Left cardiac atrium (tissue), 4 donors: ENCODE results near the gene FLYWCH1. TPM values are rescaled to one million over a fixed set of nuclear protein-coding genes. Genes with fewer than 3 reads are reported as not detected.

Source experiments
- ATAC-seq, 2 donors: fragments of 200-7000 bp; cut with Tn5 transposase; one replicate each; pipeline ENCODE4 v1.9.1; 2020; ENCODE audit warnings: mild to moderate bottlenecking in 2 of 2, moderate library complexity in 2 of 2
- DNase-seq: peaks from one replicate; pipeline ENCODE4 v3.0.0-alpha.2; 2020
- intact Hi-C, 2 donors: fragments of 100-400 bp; cut with DNase I; formaldehyde crosslinking; loops; one replicate each; pipeline versions ENCODE4 v1.14.1 to v1.15.1; 2022 to 2023
- long read RNA-seq: library from polyadenylated mRNA; unstranded; transcript quantifications from one replicate; pipeline ENCODE4 v2.0.0, GENCODE V29; 2021
- total RNA-seq, 2 donors: library from RNA; stranded (reverse); fragmentation: NEBNext Ultra II Directional; extraction: Animal tissue kit (Norgen Biotek cat#: 25700); gene quantifications; one replicate each; pipeline ENCODE4 v1.2.1, GENCODE V29; 2021
- donor health status: DM: no; HTN: yes; CAD: no.
- donor health status: DM: no; HTN: yes; CAD: no; lungs with severe emphysema.
- donor health status: DM: yes; HTN: yes; CAD: no.
- donor health status: Dilated cardiomyopathy.

Gene FLYWCH1, protein sequence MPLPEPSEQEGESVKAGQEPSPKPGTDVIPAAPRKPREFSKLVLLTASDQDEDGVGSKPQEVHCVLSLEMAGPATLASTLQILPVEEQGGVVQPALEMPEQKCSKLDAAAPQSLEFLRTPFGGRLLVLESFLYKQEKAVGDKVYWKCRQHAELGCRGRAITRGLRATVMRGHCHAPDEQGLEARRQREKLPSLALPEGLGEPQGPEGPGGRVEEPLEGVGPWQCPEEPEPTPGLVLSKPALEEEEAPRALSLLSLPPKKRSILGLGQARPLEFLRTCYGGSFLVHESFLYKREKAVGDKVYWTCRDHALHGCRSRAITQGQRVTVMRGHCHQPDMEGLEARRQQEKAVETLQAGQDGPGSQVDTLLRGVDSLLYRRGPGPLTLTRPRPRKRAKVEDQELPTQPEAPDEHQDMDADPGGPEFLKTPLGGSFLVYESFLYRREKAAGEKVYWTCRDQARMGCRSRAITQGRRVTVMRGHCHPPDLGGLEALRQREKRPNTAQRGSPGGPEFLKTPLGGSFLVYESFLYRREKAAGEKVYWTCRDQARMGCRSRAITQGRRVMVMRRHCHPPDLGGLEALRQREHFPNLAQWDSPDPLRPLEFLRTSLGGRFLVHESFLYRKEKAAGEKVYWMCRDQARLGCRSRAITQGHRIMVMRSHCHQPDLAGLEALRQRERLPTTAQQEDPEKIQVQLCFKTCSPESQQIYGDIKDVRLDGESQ
- 10 to 100 TPM; 31.4 to 35.1 TPM for total RNA-seq
- long read RNA-seq, full-length matches to known transcripts, result 19 of 42 reads
- long read RNA-seq, partial matches to known transcripts, result 17 of 42 reads
- long read RNA-seq, other reads (novel, unspliced or antisense), result 6 of 42 reads

DNA sequence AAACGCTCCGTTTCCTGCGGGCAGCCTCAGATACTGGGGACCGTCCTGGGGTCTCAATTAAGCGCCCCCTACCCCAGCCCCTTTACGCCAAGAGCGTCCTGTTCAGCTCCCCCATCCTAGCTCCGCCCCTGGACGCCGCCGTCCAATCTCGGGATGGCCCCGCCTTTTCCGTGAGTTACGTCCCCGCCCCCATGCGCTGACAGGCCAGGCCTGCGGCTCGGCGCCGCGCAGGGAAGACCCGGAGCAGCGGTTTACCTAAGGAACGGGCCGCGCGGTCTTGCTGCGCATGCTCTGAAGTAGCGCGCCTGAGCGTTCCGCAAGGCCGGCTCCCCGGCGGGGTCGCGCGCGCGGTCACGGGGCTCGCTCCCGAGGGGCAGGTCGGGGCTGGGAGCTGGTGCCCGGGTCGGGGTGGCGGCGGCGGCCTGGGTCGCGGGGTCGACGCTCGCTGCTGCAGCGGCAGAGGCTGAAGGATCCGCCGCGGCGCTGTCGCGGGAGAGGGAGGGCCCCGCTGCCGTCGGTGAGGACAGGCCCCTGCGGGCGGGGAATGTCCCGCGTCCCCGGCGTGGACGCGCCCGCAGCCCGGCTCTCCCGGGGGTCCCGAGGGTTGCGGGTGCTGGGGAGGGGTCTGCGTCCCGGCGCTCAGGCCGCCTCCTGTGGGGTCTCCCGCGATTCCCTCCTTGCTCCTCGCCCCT lies at the start of gene FLYWCH1:
FLYWCH1 (plus strand) TSS at position 294 of the 692 bp plus-strand sequence. CDS start 17,755 bp downstream, outside the sequence.
- ATAC-seq (peak; percentile 98), DNase-seq (peak; percentile 99)
- intact Hi-C loops, result no loop called here

DNA sequence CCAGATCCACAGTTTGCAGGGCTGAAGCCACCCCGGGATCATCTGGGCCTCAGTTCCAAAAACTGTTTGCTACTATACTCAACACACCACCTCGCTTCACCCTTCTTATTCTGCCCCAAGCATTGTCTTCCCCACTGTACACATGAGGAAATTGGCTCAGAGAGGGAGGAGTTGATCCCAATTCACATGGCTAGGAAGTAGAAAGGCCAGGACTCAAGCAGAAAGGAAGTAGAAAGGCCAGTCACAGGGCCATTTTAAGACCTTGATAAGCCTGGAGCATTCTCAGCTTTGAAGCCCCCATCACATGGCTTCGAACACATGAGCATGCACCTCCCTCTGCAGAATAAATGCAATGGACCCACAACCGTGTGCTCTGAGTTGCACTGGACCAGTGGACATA lies 46.1 kb upstream of the FLYWCH1 start:
- DNase-seq (no peak), ATAC-seq (no peak)
- intact Hi-C loops, result no loop called here

DNA sequence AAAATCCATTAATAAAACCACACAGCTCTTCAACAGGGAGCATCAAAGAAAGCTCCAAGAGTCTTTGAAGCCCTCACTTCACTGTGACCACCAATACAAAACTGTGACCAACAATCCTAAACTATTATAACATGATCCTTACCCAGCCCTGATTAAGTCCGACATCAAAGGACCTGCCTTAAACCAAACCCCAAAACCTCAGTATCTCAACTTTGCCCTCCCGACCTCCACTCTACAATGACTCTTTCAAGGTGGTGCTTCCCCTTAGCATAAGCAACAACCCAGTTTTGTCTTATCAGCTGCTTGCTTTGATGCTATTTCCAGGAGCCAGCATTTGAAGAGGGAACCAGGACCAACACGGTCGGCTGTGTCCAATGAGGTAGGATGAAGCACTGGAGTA lies 45.3 kb upstream of the FLYWCH1 start:
- no peak for DNase-seq
- intact Hi-C loops, result no loop called here
- no peak for ATAC-seq

DNA sequence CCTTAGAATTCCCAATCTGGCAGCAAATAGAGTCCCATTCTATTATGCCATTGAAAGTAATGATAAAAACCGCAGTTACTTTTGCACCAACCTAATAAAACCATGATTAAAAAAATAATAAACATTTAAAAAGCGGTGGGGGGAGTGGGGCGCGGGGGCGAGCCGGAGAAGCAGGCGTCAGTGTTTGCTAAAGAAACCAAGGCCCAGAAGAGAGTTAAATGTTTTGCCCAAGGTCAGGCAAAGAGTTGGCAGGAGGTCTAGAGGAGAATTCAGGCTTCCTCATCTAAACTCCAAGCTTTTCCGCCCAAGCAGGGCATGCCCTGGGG lies 44.1 kb upstream of the FLYWCH1 start:
- intact Hi-C loops, result no loop called here
- DNase-seq, result no peak
- ATAC-seq, result no peak

DNA sequence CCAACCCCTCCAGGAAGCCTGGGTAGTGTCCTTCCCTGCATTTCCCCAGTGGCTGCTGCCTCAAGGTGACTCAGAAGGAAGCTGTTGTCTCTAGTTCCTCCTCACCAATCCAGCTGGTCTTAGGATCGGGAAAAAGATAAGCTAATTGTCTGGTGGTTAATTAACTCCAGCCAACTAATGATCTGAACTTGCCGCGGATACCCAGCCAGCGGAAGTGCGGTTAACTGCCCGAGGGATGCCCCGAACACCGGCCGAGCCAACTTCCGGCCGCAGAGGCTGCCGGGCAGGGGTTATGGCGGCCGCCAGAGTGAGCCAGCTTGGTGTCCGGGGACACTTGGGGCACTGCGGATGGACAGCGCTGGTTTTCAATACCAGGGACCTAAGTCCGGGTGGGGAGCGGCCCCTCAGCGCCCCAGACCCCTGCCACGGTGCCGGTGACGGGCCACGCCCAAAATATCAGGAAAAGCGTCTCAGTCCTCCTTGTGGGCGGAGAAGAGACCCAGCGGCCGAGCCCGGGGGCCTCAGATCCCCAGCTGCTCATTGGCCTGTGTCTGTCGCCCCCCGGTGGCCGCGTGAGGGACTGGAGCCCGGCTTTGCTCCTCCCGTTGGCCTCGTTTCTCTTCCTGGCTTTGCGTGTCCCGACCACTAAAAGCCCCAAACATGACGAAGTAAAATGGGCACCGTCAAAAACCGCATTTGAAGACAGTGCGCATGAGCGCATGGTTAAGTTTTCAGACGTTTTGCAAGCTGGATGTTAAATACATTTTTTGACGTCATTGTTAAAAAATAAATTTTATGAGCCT lies 43.5 kb upstream of the FLYWCH1 start:
- intact Hi-C loops, result no loop called here
- ATAC-seq, result peak; percentile 98 to 99
- DNase-seq, result peak; percentile 95

DNA sequence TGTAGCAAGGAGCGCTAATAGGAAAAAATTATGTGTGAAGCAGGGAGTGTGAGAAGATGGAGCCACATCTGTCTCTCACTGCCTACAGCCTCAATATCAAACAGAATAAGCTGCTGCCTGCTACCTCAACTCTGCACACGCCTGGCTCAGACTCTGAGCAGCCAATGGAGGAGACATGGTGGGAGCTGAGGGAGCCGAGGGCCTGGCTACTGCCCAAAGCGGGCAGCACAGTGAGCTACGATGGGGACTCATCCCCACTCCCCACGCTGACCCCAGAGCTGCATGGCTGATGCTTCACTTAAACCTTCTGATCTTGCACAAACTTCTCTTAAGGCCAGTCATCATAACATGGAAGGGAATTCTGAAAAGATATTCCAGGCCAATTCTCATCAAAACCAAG lies 39.8 kb upstream of the FLYWCH1 start:
- DNase-seq (no peak), ATAC-seq (no peak)
- intact Hi-C loops, result loop anchor here (5.0 to 10.0 kb wide), 2 partner anchors 50 to 53 kb away; no protein-coding TSS in a partner anchor

DNA sequence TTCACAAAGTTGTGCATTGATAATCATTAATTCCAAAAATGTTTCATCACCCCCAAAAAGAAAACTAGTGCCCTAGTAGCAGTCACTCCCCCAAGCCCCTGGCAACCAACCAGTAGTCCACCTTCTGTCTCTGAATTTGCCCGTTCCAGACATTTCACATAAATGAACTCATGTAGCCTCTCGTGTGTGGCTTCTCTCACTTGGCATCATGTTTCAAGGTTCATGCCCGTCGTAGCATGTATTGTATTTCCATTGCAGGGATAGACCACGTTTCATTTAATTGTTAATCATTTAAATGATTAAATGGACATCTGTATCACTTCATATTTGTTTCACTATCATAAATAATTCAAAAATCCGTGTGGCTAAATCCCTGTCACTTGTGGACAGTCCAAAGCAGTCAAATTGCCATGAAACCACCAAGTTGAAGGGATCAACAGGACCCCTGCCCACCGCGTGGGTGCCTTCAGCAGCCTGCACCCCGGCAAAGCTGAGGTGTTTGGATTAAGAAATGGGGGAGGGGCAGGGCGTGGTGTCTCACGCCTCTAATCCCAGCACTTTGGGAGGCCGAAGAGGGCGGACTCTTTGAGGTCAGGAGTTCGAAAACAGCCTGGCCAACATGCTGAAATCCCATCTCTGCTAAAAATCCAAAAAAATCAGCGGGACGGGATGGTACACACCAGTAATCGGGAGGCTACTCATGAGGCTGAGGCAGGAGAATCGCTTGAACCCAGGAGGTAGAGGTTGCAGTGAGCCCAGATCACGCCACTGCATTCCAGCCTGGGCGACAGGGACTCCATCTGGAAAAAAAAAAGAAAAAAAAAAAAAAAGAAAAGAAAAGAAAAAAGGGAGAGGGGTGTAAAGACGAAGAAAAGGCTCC lies 37.5 kb upstream of the FLYWCH1 start:
- ATAC-seq (peak; percentile 3 to 13), DNase-seq (no peak)
- intact Hi-C loops, result loop anchor here (5.0 to 10.0 kb wide), 2 partner anchors 48 to 51 kb away; no protein-coding TSS in a partner anchor

DNA sequence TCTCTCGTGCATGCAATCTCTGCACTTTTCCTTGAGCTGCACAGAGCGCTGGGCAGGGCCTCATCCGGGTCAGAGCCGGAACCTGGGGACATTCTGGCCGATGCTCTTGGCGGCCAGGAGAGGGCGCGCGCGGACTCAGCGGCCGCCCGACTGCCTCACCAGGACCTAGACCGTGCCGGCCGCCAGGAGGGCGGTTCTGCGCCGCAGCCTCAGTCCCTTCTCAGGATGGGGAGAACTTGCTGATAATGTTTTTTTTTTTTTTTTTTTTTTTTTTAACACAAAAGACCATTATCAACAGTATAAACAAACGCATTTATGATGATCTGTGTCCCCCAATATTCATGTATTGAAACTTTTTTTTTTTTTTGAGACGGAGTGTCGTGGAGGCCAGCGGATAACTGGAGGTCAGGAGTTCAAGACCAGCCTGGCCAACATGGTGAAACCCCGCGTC lies 36.8 kb upstream of the FLYWCH1 start:
- intact Hi-C loops, result loop anchor here (5.0 to 10.0 kb wide), 2 partner anchors 47 to 50 kb away; no protein-coding TSS in a partner anchor
- peak; percentile 85 for DNase-seq
- ATAC-seq, result peak; percentile 99

DNA sequence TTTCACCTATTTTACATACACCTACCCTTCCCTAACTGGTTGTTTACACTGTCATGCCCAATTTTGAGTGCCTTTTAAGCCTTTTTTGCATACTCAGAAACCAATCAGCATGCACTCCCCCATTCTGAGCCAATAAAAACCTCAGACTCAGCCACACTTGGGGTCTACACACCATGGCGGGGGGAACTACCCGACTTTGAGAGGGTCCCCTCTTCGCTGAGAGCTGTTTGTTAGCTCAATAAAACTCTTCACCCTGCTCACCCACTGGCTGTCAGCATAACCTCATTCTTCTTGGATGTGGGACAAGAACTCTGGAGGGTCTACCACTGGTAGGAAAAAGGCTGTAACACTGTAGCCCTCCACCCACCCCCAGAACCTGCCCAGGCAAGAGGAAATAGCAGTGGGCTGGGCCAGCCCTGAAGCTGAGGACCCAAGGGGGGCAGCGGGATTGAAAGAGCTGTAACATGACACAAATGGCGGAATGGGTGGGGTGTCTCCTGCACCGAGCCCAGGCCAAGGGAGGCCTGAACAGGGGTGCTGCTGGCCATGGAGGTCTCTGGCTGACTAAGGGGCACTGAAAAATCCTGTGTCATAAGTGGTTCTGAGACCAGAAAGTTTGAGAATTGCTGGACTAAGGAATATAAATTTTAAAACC lies 31.8 kb upstream of the FLYWCH1 start:
- DNase-seq (no peak), ATAC-seq (no peak)
- intact Hi-C loops, result loop anchor here in 1 of 2 donors (10.0 kb wide), 1 partner anchor 45 kb away; no protein-coding TSS in a partner anchor

DNA sequence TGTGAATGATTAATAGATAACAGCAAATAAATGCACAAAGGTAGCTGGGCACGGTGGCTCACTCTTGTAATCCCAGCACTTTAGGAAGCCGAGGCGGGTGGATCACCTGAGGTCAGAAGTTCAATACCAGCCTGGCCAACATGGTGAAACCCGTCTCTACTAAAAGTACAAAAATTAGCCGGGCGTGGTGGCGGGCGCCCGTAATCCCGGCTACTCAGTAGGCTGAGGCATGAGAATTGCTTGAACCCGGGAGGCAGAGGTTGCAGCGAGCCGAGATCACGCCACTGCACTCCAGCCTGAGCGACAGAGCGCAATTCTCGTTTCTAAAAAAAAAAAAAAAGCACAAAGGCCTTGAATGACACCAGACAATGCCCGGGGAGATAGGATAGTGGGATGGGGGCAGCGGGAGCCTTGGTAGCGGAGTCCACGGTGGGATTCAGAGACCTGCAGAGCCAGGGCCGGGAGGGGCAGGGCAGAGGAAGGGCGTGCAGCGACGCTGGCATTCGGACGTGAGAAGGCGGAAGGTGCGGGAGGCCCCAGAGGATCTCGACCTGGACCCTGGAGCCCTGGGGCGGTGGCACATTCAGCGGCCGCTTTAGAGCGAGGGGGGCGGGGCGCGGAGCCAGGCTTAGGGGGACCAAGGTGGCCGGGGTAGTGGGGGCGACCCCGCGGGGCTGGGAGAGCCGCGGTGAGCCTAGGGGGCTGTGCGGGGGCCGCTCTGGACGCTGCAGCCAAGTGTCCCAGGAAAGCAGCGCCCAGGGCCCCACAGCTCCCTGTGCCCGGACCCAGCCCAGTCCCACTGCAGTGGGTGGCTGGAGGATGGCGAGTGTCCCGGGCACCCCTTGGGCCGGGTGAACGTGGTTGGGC lies 29.7 kb upstream of the FLYWCH1 start:
- ATAC-seq (peak; percentile 10 to 20), DNase-seq (peak; percentile 66)
- intact Hi-C loops, result loop anchor here in 1 of 2 donors (2.0 kb wide), 1 partner anchor 23 kb away; no protein-coding TSS in a partner anchor

DNA sequence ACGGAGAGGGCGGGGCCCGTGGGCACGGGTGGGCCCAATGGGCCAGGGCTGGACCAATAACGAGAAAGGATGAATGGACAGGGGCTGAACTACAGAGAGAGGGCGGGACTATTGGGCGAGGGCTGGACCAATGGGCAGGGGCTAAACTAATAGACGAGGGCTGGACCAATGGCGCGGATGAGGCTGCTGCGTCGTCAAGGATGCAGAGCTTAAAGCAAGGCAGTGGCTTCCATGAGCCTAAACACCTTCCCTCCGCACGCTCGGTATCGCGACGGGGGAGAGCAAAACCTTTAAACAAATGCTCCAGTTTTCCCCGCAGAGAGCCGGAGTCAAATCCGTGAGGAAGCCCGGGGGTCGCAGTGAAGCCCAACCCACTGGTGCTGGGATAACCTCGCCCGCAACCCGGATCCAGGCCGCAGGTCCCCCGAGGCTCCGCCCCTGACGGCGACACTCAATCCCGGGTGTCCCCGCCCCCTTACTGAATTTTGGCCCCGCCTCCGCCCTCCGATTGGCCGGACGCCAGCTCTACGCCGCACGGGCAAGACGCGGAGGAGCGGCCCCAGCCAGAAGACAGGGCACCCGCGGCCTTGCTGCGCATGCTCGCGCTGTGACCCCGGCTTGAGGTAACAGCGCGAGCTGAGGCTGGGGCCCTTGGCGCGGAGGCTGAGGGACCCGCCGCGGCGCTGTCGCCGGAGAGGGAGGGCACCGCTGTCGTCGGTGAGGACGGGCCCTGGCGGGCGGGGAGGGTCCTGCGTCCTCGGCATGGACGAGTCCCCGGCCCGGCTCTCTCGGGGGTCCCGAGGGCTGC lies 28.9 kb upstream of the FLYWCH1 start, which contains the start of gene FLYWCH2:
FLYWCH2 (plus strand) TSS at position 566 of the 808 bp plus-strand sequence. CDS start 13,235 bp downstream, outside the sequence.
- DNase-seq, result peak; percentile 98
- intact Hi-C loops, result loop anchor here in 1 of 2 donors (2.0 kb wide), 1 partner anchor 22 kb away; no protein-coding TSS in a partner anchor

DNA sequence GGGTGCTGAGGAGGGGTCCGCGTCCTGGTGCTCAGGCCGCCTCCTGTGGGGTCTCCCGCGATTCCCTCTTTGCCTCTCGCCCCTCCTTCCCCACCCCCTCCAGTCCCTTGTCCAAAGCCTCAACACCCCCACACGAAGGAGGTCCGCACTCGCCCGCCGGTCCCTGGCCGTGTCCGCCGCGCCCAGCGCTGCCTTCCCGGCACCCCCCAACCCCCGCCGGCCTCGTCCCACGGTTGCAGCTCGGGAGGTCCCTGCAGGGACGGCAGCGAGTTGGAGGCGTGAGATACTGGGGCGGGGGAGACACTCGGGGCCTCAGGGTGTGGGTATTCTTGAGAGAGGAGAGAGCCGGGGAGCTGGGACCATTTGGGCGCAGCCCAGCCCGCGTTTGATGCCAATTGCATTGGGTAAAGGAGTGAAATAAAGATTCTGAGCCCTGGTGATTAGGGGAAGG lies 28.2 kb upstream of the FLYWCH1 start:
- intact Hi-C loops, result loop anchor here in 1 of 2 donors (2.0 kb wide), 1 partner anchor 21 kb away; no protein-coding TSS in a partner anchor
- ATAC-seq, result peak; percentile 17 to 28
- no peak for DNase-seq

More for the DNA sequence above, 28.9 kb upstream of the FLYWCH1 start, which contains the start of gene FLYWCH2:
- peak; percentile 97 to 98 for ATAC-seq

DNA sequence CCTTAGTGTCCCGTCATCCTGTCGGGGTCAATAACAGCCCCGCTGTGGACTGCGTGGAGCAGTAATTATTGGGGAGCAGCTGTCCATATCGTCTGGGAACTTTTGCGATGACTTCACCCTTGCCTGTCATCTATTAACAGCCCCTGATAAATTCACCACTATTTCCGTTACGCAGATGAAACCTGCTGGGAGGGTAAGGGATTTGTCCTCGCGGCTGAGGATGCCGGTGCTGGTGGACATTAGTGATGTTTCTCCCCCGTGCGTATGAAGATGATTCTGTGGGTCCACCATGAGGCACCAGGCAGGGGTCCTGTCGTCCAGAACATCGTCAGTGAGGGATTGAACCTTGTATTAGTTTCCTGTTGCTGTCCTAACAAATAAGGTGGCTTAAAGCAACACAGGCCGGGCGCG lies 27.7 kb upstream of the FLYWCH1 start:
- ATAC-seq (no peak), DNase-seq (no peak)
- intact Hi-C loops, result no loop called here

DNA sequence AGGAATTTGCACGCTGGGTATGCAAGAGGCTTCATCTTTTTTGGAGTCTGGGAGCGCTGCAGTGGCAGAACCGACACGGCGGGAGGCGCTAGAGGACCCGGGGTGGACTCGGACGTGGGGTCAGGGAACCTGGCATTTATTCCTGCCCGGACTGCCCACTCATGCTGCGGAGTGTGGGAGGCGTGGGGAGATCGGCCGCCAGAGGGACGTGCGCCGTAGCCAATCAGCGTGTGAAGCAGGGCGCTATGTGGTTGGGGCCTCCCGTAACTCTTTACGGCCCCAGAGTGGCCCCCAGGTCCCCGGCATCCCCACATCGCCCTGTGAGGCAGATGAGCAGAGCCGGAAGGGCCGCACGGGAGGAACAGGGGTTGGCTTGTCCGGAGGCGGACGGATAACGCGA lies 17.5 kb upstream of the FLYWCH1 start:
- ATAC-seq, result no peak
- no peak for DNase-seq
- intact Hi-C loops, result no loop called here

DNA sequence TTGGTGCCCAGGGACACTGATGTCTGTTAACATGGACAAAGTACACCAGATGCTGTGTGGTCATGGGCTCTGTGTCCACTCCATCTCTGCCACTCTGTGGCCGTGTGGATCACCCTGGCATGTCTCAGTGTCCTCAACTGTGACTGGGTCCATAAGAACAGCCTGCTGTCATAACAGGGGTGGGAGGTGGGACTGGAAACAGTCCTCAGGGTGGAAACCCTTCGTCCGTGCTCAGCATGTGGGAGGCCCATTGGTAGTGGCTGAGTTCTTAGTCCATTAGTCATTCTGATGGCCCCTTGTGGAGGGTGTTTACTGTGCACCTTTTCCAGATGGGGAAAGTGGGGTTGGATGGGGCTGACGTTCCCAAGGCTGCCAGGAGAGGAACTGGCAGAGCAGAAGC lies 15.9 kb upstream of the FLYWCH1 start:
- DNase-seq, result no peak
- no peak for ATAC-seq
- intact Hi-C loops, result no loop called here
